ENCODE results near the gene CLK1.

The CLK1 gene

GRCh38 chr2:200810998-200811332 is 53.5 kb downstream of the CLK1 start:
- DNase-seq = no peak

- DNase-seq = no peak
These were observed 54.0 kb downstream of the CLK1 start for GRCh38 chr2:200810252-200810997.

GRCh38 chr2:200809506-200810251 is 54.8 kb downstream of the CLK1 start:
- DNase-seq = no peak

All from left hindlimb (tissue), 1 donor.